DOHH2 (cell line): ENCODE measurements around the gene CELF5.
A peak's percentile ranks its signal among the peaks of the same experiment; 100 is the strongest.

ENCODE experiments used
- H3F3A ChIP-seq: fragments of 200-600 bp; sonication (generic), shearing (Covaris generic); 2 replicates; pipeline ENCODE4 v1.6.0; 2016; ENCODE audit warnings: antibody characterized with exemption, mild to moderate bottlenecking; ENCODE audit not compliant: control insufficient read depth, insufficient read depth
- H3K27ac ChIP-seq: fragments of 200-600 bp; sonication (generic); 2 replicates; pipeline ENCODE4 v1.5.1; 2014; ENCODE audit warnings: low read depth, mild to moderate bottlenecking, low read length, moderate library complexity
- H3K27me3 ChIP-seq: fragments of 200-600 bp; sonication (generic); 2 replicates; pipeline ENCODE4 v1.6.1; 2014; ENCODE audit warnings: mild to moderate bottlenecking, low read length, mixed read lengths; ENCODE audit not compliant: control insufficient read depth
- H3K36me3 ChIP-seq: fragments of 200-600 bp; sonication (generic); 2 replicates; pipeline ENCODE4 v1.6.1; 2014; ENCODE audit warnings: mild to moderate bottlenecking, low read length, moderate library complexity, mixed read lengths; ENCODE audit not compliant: control insufficient read depth
- H3K4me1 ChIP-seq: fragments of 200-600 bp; sonication (generic); 2 replicates; pipeline ENCODE4 v1.6.1; 2014; ENCODE audit warnings: mild to moderate bottlenecking, low read length, mixed read lengths; ENCODE audit not compliant: control insufficient read depth
- H3K4me2 ChIP-seq: fragments of 200-600 bp; sonication (generic); 2 replicates; pipeline ENCODE4 v1.6.0; 2014; ENCODE audit warnings: mild to moderate bottlenecking, low read length, moderate library complexity
- H3K4me3 ChIP-seq: fragments of 200-600 bp; sonication (generic); 2 replicates; pipeline ENCODE4 v1.5.1; 2014; ENCODE audit warnings: mild to moderate bottlenecking, low read length, mixed read lengths
- H3K79me2 ChIP-seq: fragments of 200-600 bp; sonication (generic); 2 replicates; pipeline ENCODE4 v1.6.1; 2014; ENCODE audit warnings: mild to moderate bottlenecking, low read length, mixed read lengths; ENCODE audit not compliant: control insufficient read depth
- H3K9me2 ChIP-seq: fragments of 200-600 bp; sonication (generic); replicated peaks from 2 replicates; pipeline ENCODE4 v1.6.1; 2014; ENCODE audit warnings: mild to moderate bottlenecking, low read length, mixed read lengths; ENCODE audit not compliant: control insufficient read depth
- H3K9me3 ChIP-seq: fragments of 200-600 bp; sonication (generic); 2 replicates; pipeline ENCODE4 v1.6.1; 2014; ENCODE audit warnings: antibody characterized with exemption, low read length, mixed read lengths; ENCODE audit not compliant: control insufficient read depth, insufficient read depth
- H4K20me1 ChIP-seq: fragments of 200-600 bp; sonication (generic); 2 replicates; pipeline ENCODE4 v1.6.0; 2014; ENCODE audit warnings: low read depth, mild to moderate bottlenecking, antibody characterized with exemption, low read length, moderate library complexity; ENCODE audit not compliant: control insufficient read depth, insufficient read depth
- CTCF ChIP-seq: fragments of 200-600 bp; sonication (generic); IDR thresholded peaks from one replicate; pipeline ENCODE4 v1.5.1; 2014; ENCODE audit warnings: antibody characterized with exemption, mild to moderate bottlenecking, low read depth, low read length; ENCODE audit not compliant: poor library complexity, severe bottlenecking
- EZH2phosphoT487 ChIP-seq: fragments of 200-600 bp; sonication (generic); IDR thresholded peaks from 2 replicates; pipeline ENCODE4 v1.6.1; 2017; ENCODE audit warnings: borderline replicate concordance, mild to moderate bottlenecking, antibody characterized with exemption, low read length, moderate library complexity, mixed read lengths

Gene CELF5

GRCh38 chr19:3324405-3324856 is 100.0 kb downstream of the CELF5 start:
- peak; percentile 95 for TF ChIP-seq CTCF
- no peak for TF ChIP-seq EZH2phosphoT487
- H4K20me1 ChIP-seq: no peaks in the 10 kb centered on the region
- no peak overlapping the region for H3K4me3 ChIP-seq

DNA sequence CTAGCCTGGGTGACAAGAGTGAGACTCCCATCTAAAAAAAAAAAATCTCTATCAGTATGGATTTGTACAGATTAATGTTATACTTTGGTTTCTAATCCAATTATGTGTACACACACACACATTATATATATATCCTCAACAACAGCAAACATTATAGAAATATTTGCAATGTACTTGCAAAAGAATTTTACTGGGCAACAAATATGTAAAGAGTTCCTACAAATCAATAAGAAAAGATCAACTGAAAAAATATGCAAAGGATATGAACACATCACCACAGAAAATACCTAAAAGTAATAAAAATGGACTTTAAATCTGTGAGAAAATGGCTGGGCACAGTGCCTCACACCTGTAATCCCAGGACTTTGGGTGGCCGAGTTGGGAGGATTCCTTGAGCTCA is 101.0 kb downstream of the CELF5 start:
- TF ChIP-seq CTCF (no peak), EZH2phosphoT487 (no peak)
- Histone ChIP-seq H3K4me3 (no peak overlapping the region), H3K79me2 (no peaks in the 10 kb centered on the region), H3K27ac (no peak overlapping the region), H3K27me3 (peaks cover 4% of the 10 kb centered on the region; the same call in 1 of the 2 replicates), H3K9me3 (no peaks in the 10 kb centered on the region), H4K20me1 (no peaks in the 10 kb centered on the region), H3K9me2 (no peaks in the 10 kb centered on the region), H3K36me3 (no peaks in the 10 kb centered on the region), H3K4me2 (no peak overlapping the region), H3K4me1 (no peaks in the 10 kb centered on the region), H3F3A (no peaks in the 10 kb centered on the region)

More at GRCh38 chr19:3324405-3324856, 100.0 kb downstream of the CELF5 start:
- Histone ChIP-seq H3K4me1 (no peaks in the 10 kb centered on the region), H3K27me3 (no peaks in the 10 kb centered on the region), H3K4me2 (no peak overlapping the region), H3K36me3 (no peaks in the 10 kb centered on the region), H3K9me2 (no peaks in the 10 kb centered on the region), H3K79me2 (no peaks in the 10 kb centered on the region), H3K9me3 (no peaks in the 10 kb centered on the region), H3K27ac (no peak overlapping the region), H3F3A (no peaks in the 10 kb centered on the region)

- H3K4me2 ChIP-seq: no peak overlapping the region
Observed at GRCh38 chr19:3328743-3329142, 104.3 kb downstream of the CELF5 start.

More at GRCh38 chr19:3328743-3329142, 104.3 kb downstream of the CELF5 start:
- no peaks in the 10 kb centered on the region for H3K79me2 ChIP-seq
- TF ChIP-seq CTCF (no peak), EZH2phosphoT487 (no peak)
- H4K20me1 ChIP-seq: no peaks in the 10 kb centered on the region
- H3K27ac ChIP-seq: no peak overlapping the region
- H3K27me3 ChIP-seq: peaks cover 4% of the 10 kb centered on the region; the same call in 1 of the 2 replicates
- no peaks in the 10 kb centered on the region for H3K9me3 ChIP-seq
- no peaks in the 10 kb centered on the region for H3K9me2 ChIP-seq
- no peaks in the 10 kb centered on the region for H3K4me1 ChIP-seq
- no peaks in the 10 kb centered on the region for H3K36me3 ChIP-seq
- H3K4me3 ChIP-seq: no peak overlapping the region
- H3F3A ChIP-seq: no peaks in the 10 kb centered on the region
